Panc1 (cell line): ENCODE data around the gene ABHD17A. TPM values are rescaled to one million over a fixed set of nuclear protein-coding genes. Genes with fewer than 3 reads are reported as not detected.
A peak's percentile ranks its signal among the peaks of the same experiment; 100 is the strongest.
"Not testable (repeated sequence)": the region's sequence is repeated elsewhere in the genome, so short reads cannot be mapped to it uniquely, and the experiment has no call there.

Experiments used
- ATAC-seq: fragments of 200-7000 bp; cut with Tn5 transposase; 2 replicates; pipeline ENCODE4 v1.9.1; 2020; ENCODE audit warnings: mild to moderate bottlenecking, moderate library complexity
- Bru-seq: library from RNA; stranded (reverse); fragments of 400-500 nt; gene quantifications from one replicate; lab custom pipeline; 2021; lab: Mats Ljungman, UMichigan
- BruChase-seq, 2 experiments: library from RNA; stranded (reverse); fragments of 400-500 nt; gene quantifications; one replicate each; lab custom pipeline; 2021; lab: Mats Ljungman, UMichigan
- BruUV-seq: library from RNA; stranded (reverse); fragments of 400-500 nt; replicated peaks from 2 replicates; lab custom pipeline; 2021; lab: Mats Ljungman, UMichigan
- CTCF ChIA-PET: fragments of 300-600 bp; sonication (Branson Sonifier 250); formaldehyde crosslinking; loops from one replicate; lab custom pipeline; 2022; ENCODE audit warnings: antibody characterized with exemption; lab: Charles Lee
- POLR2A ChIA-PET: fragments of 300-600 bp; sonication (Branson Sonifier 250); formaldehyde crosslinking; loops from one replicate; lab custom pipeline; 2022; ENCODE audit warnings: antibody characterized with exemption; lab: Charles Lee
- DNase-seq: peaks from one replicate; pipeline ENCODE4 v3.0.0-alpha.2; 2010; ENCODE audit warnings: low read depth, low spot score
- H3K27ac ChIP-seq: 2 replicates; pipeline ENCODE4 v1.5.1; 2011; ENCODE audit warnings: mild to moderate bottlenecking, low read length, inconsistent platforms
- H3K27me3 ChIP-seq: fragments of 200-500 bp; sonication (Bioruptor generic); 2 replicates; pipeline ENCODE4 v1.6.0; 2014; ENCODE audit warnings: low read length, inconsistent platforms; ENCODE audit not compliant: control insufficient read depth, insufficient read depth
- H3K36me3 ChIP-seq: fragments of 200-500 bp; sonication (Bioruptor generic); 2 replicates; pipeline ENCODE4 v1.5.1; 2014; ENCODE audit warnings: inconsistent platforms, mild to moderate bottlenecking, low read length, moderate library complexity; ENCODE audit not compliant: control insufficient read depth, insufficient read depth
- H3K4me1 ChIP-seq: 2 replicates; pipeline ENCODE4 v1.5.1; 2011; ENCODE audit warnings: inconsistent platforms, mild to moderate bottlenecking, low read length, moderate library complexity; ENCODE audit not compliant: control insufficient read depth, insufficient read depth
- H3K4me3 ChIP-seq, 2 experiments: 2 replicates each; pipeline ENCODE4 v1.5.1; 2011 to 2012; ENCODE audit warnings: low read depth in 2 of 2, low read length in 2 of 2, mild to moderate bottlenecking in 2 of 2, inconsistent platforms in 1 of 2, moderate library complexity in 1 of 2
- H3K9me3 ChIP-seq: fragments of 200-500 bp; sonication (Bioruptor generic); 2 replicates; pipeline ENCODE4 v1.5.1; 2014; ENCODE audit warnings: low read depth, mild to moderate bottlenecking, inconsistent platforms, low read length, moderate library complexity; ENCODE audit not compliant: control insufficient read depth, insufficient read depth
- CTCF ChIP-seq: fragments of 450-650 bp; IDR thresholded peaks from 2 replicates; pipeline ENCODE4 v1.5.1; 2017; ENCODE audit warnings: mild to moderate bottlenecking
- POLR2AphosphoS5 ChIP-seq: IDR thresholded peaks from 2 replicates; pipeline ENCODE4 v1.6.1; 2012; ENCODE audit warnings: mild to moderate bottlenecking, low read depth, low read length, moderate library complexity
- REST ChIP-seq, 2 experiments: IDR thresholded peaks; 2 replicates each; pipeline ENCODE4 v1.6.1; 2011 to 2012; ENCODE audit warnings: low read depth in 2 of 2, control low read depth in 1 of 2, low read length in 1 of 2, mild to moderate bottlenecking in 1 of 2, moderate library complexity in 1 of 2; ENCODE audit not compliant: insufficient read depth in 1 of 2
- SIN3A ChIP-seq: IDR thresholded peaks from 2 replicates; pipeline ENCODE4 v1.6.1; 2012; ENCODE audit warnings: low read depth, mild to moderate bottlenecking, low read length, moderate library complexity, borderline replicate concordance; ENCODE audit not compliant: insufficient read depth
- TCF7L2 ChIP-seq: IDR thresholded peaks from 2 replicates; pipeline ENCODE4 v1.6.1; 2011; ENCODE audit warnings: mild to moderate bottlenecking, low read depth, low read length, inconsistent platforms
- in situ Hi-C: cut with HindIII; loops from 2 replicates; pipeline ENCODE4 v1.10.0; 2016; ENCODE audit warnings: low sequenced_read_pairs, low pct_unique_long_range_greater_than_20kb
- intact Hi-C: fragments of 100-400 bp; cut with micrococcal nuclease; formaldehyde crosslinking; loops from one replicate; pipeline ENCODE4 v1.10.0; 2022; ENCODE audit not compliant: unreplicated experiment
- long read RNA-seq: library from polyadenylated mRNA; unstranded; transcript quantifications from one replicate; pipeline ENCODE4 v2.0.0, GENCODE V29; 2021; ENCODE audit not compliant: unreplicated experiment
- polyA plus RNA-seq: library from polyadenylated mRNA; unstranded; fragments of >200 nt; gene quantifications from one replicate; pipeline ENCODE4 v1.2.1, GENCODE V29; 2012; ENCODE audit warnings: missing spikeins; ENCODE audit not compliant: insufficient read length
- total RNA-seq: library from RNA; stranded (reverse); gene quantifications from one replicate; pipeline ENCODE4 v1.2.1, GENCODE V29; 2021; ENCODE audit not compliant: unreplicated experiment

ABHD17A gene
- total RNA-seq = 57.1 TPM
- 92.3 TPM for polyA plus RNA-seq
- Bru-seq, nascent RNA = percentile 57 among the genes with signal in this experiment
- BruChase-seq, experiment 1, labeled RNA remaining after a 2-hour chase = percentile 69 among the genes with signal in this experiment
- percentile 75 among the genes with signal in this experiment for BruChase-seq, experiment 2, labeled RNA remaining after a 6-hour chase
- long read RNA-seq, full-length matches to known transcripts = 62 of 117 reads
- long read RNA-seq, partial matches to known transcripts = 33 of 117 reads
- long read RNA-seq, other reads (novel, unspliced or antisense) = 22 of 117 reads

- ATAC-seq = peak; percentile 98
- H3K9me3 ChIP-seq, H3K27me3 ChIP-seq, DNase-seq, H3K36me3 ChIP-seq, intact Hi-C loops, BruUV-seq, POLR2A ChIA-PET, in situ Hi-C loops: not testable (repeated sequence)
- H3K27ac ChIP-seq = peak within 1 kb of the TSS; percentile 77
- peaks cover 22% of the 10 kb centered on the region for H3K4me1 ChIP-seq
- CTCF ChIA-PET = interaction anchor here (0.6 to 0.8 kb wide), 2 partner anchors 9 to 1213 kb away, joined by 4 to 6 read pairs; no protein-coding TSS in a partner anchor
- peak within 1 kb of the TSS; percentile 76 to 82 for H3K4me3 ChIP-seq
Measured at GRCh38 chr19:1885398-1886119, at the start of gene ABHD17A. ABHD17A (minus strand) TSS chr19:1885496; CDS start chr19:1881566, 3,930 bp downstream.

- POLR2A ChIA-PET = no interaction called here
- no peaks in the 10 kb centered on the region for H3K27me3 ChIP-seq
- CTCF ChIA-PET = no interaction called here
- DNase-seq (no peak), ATAC-seq (no peak)
- H3K4me3 ChIP-seq = no peak overlapping the region
- intact Hi-C loops = no loop called here
- H3K4me1 ChIP-seq = no peaks in the 10 kb centered on the region; the same call in 1 of the 2 replicates
- TF ChIP-seq SIN3A (no peak), CTCF (no peak), REST (IDR thresholded peaks at IDR 0.05; ENCODE audit: insufficient read depth in 1 of 2, low read depth in 2 of 2, low read length in 1 of 2) (no peak), POLR2AphosphoS5 (no peak), TCF7L2 (no peak)
- no peaks in the 10 kb centered on the region for H3K36me3 ChIP-seq
- H3K27ac ChIP-seq = no peak overlapping the region
- H3K9me3 ChIP-seq = no peaks in the 10 kb centered on the region; the same call in 1 of the 2 replicates
- no TSS peak for BruUV-seq
- in situ Hi-C loops = no loop called here
Measured at GRCh38 chr19:1933942-1934341, 48.6 kb upstream of the ABHD17A start.
